HEK293 (cell line): ENCODE results near the gene NNAT.

Experiments
- CTCF ChIA-PET: fragments of 350-600 bp; formaldehyde crosslinking; extraction: SDS; loops from one replicate; lab custom pipeline; 2021; ENCODE audit warnings: antibody characterized with exemption; lab: Yijun Ruan, JAX
- POLR2A ChIA-PET: fragments of 300-600 bp; formaldehyde crosslinking; extraction: SDS; loops from one replicate; lab custom pipeline; 2020; ENCODE audit warnings: antibody characterized with exemption, inconsistent platforms; lab: Yijun Ruan, JAX
- H3K27ac ChIP-seq: fragments of 200-500 bp; sonication (Bioruptor generic); 2 replicates; pipeline ENCODE4 v1.5.1; 2014; ENCODE audit warnings: low read depth, low read length, control low read depth, inconsistent platforms; ENCODE audit errors: extremely low read depth
- H3K36me3 ChIP-seq, 2 experiments: fragments of 200-500 bp in 1 of 2; sonication (Bioruptor generic) in 1 of 2; 1 replicate in 1 of 2; 2 replicates in 1 of 2; pipeline ENCODE4 v1.5.1; 2014 to 2017; ENCODE audit warnings: inconsistent platforms in 2 of 2, low read length in 2 of 2; ENCODE audit not compliant: control insufficient read depth in 2 of 2, insufficient read depth in 1 of 2
- H3K4me1 ChIP-seq: fragments of 200-500 bp; sonication (Bioruptor generic); 2 replicates; pipeline ENCODE4 v1.5.1; 2014; ENCODE audit warnings: mild to moderate bottlenecking, low read length, inconsistent platforms; ENCODE audit not compliant: control insufficient read depth, insufficient read depth
- H3K4me3 ChIP-seq: 2 replicates; pipeline ENCODE4 v1.5.1; 2011; ENCODE audit warnings: low read depth, mild to moderate bottlenecking, control low read depth, low read length, moderate library complexity
- H3K9me3 ChIP-seq: fragments of 200-500 bp; sonication (Bioruptor generic); 2 replicates; pipeline ENCODE4 v1.5.1; 2014; ENCODE audit warnings: low read depth, low read length, inconsistent platforms; ENCODE audit not compliant: control insufficient read depth, insufficient read depth
- GLI2 ChIP-seq: fragments of 450-650 bp; formaldehyde crosslinking; IDR thresholded peaks from 2 replicates; pipeline ENCODE4; 2017; ENCODE audit warnings: missing biosample characterization, missing genetic modification characterization, low read depth, borderline replicate concordance
- HOXC10 ChIP-seq: sonication (generic); formaldehyde crosslinking; IDR thresholded peaks from 2 replicates; pipeline ENCODE4 v1.8.1; 2023; ENCODE audit warnings: mild to moderate bottlenecking, missing genetic modification reagents
- IKZF3 ChIP-seq: fragments of 450-650 bp; IDR thresholded peaks from 2 replicates; pipeline ENCODE4 v1.5.0; 2018; ENCODE audit warnings: missing biosample characterization, mild to moderate bottlenecking, missing genetic modification characterization, moderate library complexity
- MZF1 ChIP-seq: fragments of 450-650 bp; formaldehyde crosslinking; IDR thresholded peaks from 2 replicates; pipeline ENCODE4 v1.5.1; 2017; ENCODE audit warnings: missing biosample characterization, missing genetic modification characterization, borderline replicate concordance
- ZBTB17 ChIP-seq: fragments of 450-650 bp; formaldehyde crosslinking; IDR thresholded peaks from 2 replicates; pipeline ENCODE4 v1.5.1; 2016; ENCODE audit warnings: missing biosample characterization, missing genetic modification characterization
- ZBTB8A ChIP-seq: fragments of 450-650 bp; formaldehyde crosslinking; IDR thresholded peaks from 2 replicates; pipeline ENCODE4 v1.5.1; 2016; ENCODE audit warnings: missing biosample characterization, missing genetic modification characterization
- ZNF157 ChIP-seq: fragments of 450-650 bp; formaldehyde crosslinking; IDR thresholded peaks from 2 replicates; pipeline ENCODE4 v1.5.1; 2016; ENCODE audit warnings: missing biosample characterization, missing genetic modification characterization
- ZNF202 ChIP-seq: fragments of 450-650 bp; formaldehyde crosslinking; IDR thresholded peaks from 2 replicates; pipeline ENCODE4 v1.5.1; 2016; ENCODE audit warnings: missing biosample characterization, missing genetic modification characterization, borderline replicate concordance
- ZNF341 ChIP-seq: fragments of 450-650 bp; formaldehyde crosslinking; IDR thresholded peaks from 2 replicates; pipeline ENCODE4; 2016; ENCODE audit warnings: low read depth, missing biosample characterization, missing genetic modification characterization
- ZNF394 ChIP-seq: fragments of 450-650 bp; formaldehyde crosslinking; IDR thresholded peaks from 2 replicates; pipeline ENCODE4 v1.5.1; 2016; ENCODE audit warnings: missing biosample characterization, missing genetic modification characterization, mild to moderate bottlenecking, moderate library complexity, borderline replicate concordance
- ZNF473 ChIP-seq: fragments of 450-650 bp; formaldehyde crosslinking; IDR thresholded peaks from 2 replicates; pipeline ENCODE4 v1.5.1; 2017; ENCODE audit warnings: missing biosample characterization, missing genetic modification characterization
- ZNF48 ChIP-seq: fragments of 450-650 bp; formaldehyde crosslinking; IDR thresholded peaks from 2 replicates; pipeline ENCODE4 v1.5.1; 2016; ENCODE audit warnings: missing biosample characterization, missing genetic modification characterization
- ZNF626 ChIP-seq: fragments of 450-650 bp; sonication (Bioruptor Pico); formaldehyde crosslinking; IDR thresholded peaks from 2 replicates; pipeline ENCODE4 v1.5.1; 2018; ENCODE audit warnings: missing biosample characterization, missing genetic modification characterization, inconsistent platforms
- ZNF654 ChIP-seq: fragments of 450-650 bp; formaldehyde crosslinking; IDR thresholded peaks from 2 replicates; pipeline ENCODE4 v1.5.1; 2016; ENCODE audit warnings: low read depth, missing biosample characterization, missing genetic modification characterization
- TF ChIP-seq, protein P1 (sequence below): fragments of 450-650 bp; formaldehyde crosslinking; IDR thresholded peaks from 2 replicates; pipeline ENCODE4 v1.5.1; 2016; ENCODE audit warnings: missing biosample characterization, missing genetic modification characterization, borderline replicate concordance
- TF ChIP-seq, protein P2 (sequence below): fragments of 450-650 bp; formaldehyde crosslinking; IDR thresholded peaks from 2 replicates; pipeline ENCODE4 v1.5.1; 2016; ENCODE audit warnings: missing biosample characterization, missing genetic modification characterization
- TF ChIP-seq, protein P3 (sequence below): fragments of 450-650 bp; formaldehyde crosslinking; IDR thresholded peaks from 2 replicates; pipeline ENCODE4 v1.5.1; 2017; ENCODE audit warnings: missing biosample characterization, missing genetic modification characterization
- TF ChIP-seq, protein P4 (sequence below): fragments of 450-650 bp; formaldehyde crosslinking; IDR thresholded peaks from 2 replicates; pipeline ENCODE4 v1.5.1; 2017; ENCODE audit warnings: missing biosample characterization, missing genetic modification characterization

NNAT gene

DNA sequence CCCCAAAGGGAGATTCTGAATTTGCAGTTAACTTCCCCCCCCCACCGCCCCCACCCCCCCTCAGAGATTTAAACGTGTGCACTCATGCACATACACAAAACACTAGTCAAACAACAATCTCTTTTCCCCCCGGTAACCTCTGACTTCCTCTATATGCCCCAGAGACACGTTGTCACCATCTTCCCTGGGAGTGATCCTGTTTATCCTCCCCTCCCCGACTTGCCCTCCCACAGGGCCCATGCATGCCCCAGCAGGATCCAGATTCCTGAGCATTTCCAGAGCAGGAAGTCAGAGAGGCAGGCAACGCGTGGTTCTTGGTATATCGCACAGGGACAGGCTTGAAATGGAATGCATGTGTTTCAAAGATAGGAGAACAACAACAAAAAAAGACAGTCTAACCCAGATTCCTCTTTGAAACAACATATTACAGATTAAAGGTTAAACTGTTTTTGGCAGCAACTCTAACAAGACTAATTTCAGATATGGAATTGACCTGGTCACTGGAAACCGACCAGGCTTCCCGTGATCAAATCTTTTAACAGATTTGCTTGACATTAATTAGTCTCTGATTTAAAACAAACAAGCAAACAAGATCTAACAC, 5.3 kb downstream of the NNAT start (continued):
- TF ChIP-seq ZBTB8A (tag by site-specific recombination) (no peak), ZNF626 (tag by site-specific recombination) (no peak), ZNF473 (tag by site-specific recombination) (no peak), ZNF48 (tag by site-specific recombination) (no peak), ZNF157 (no peak), ZNF394 (tag by site-specific recombination) (no peak), HOXC10 (CRISPR knock-in tag) (no peak), ZNF341 (tag by site-specific recombination) (peak; percentile 31; the same call in 1 of the 2 replicates), ZNF202 (tag by site-specific recombination) (no peak), GLI2 (tag by site-specific recombination) (no peak)
- TF ChIP-seq, protein P1, sequence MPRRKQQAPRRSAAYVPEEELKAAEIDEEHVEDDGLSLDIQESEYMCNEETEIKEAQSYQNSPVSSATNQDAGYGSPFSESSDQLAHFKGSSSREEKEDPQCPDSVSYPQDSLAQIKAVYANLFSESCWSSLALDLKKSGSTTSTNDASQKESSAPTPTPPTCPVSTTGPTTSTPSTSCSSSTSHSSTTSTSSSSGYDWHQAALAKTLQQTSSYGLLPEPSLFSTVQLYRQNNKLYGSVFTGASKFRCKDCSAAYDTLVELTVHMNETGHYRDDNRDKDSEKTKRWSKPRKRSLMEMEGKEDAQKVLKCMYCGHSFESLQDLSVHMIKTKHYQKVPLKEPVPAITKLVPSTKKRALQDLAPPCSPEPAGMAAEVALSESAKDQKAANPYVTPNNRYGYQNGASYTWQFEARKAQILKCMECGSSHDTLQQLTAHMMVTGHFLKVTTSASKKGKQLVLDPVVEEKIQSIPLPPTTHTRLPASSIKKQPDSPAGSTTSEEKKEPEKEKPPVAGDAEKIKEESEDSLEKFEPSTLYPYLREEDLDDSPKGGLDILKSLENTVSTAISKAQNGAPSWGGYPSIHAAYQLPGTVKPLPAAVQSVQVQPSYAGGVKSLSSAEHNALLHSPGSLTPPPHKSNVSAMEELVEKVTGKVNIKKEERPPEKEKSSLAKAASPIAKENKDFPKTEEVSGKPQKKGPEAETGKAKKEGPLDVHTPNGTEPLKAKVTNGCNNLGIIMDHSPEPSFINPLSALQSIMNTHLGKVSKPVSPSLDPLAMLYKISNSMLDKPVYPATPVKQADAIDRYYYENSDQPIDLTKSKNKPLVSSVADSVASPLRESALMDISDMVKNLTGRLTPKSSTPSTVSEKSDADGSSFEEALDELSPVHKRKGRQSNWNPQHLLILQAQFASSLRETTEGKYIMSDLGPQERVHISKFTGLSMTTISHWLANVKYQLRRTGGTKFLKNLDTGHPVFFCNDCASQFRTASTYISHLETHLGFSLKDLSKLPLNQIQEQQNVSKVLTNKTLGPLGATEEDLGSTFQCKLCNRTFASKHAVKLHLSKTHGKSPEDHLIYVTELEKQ (tag by site-specific recombination): no peak
- TF ChIP-seq, protein P2, sequence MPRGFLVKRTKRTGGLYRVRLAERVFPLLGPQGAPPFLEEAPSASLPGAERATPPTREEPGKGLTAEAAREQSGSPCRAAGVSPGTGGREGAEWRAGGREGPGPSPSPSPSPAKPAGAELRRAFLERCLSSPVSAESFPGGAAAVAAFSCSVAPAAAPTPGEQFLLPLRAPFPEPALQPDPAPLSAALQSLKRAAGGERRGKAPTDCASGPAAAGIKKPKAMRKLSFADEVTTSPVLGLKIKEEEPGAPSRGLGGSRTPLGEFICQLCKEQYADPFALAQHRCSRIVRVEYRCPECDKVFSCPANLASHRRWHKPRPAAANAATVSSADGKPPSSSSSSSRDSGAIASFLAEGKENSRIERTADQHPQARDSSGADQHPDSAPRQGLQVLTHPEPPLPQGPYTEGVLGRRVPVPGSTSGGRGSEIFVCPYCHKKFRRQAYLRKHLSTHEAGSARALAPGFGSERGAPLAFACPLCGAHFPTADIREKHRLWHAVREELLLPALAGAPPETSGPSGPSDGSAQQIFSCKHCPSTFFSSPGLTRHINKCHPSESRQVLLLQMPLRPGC (tag by site-specific recombination): peak; percentile 91
- TF ChIP-seq, protein P3, sequence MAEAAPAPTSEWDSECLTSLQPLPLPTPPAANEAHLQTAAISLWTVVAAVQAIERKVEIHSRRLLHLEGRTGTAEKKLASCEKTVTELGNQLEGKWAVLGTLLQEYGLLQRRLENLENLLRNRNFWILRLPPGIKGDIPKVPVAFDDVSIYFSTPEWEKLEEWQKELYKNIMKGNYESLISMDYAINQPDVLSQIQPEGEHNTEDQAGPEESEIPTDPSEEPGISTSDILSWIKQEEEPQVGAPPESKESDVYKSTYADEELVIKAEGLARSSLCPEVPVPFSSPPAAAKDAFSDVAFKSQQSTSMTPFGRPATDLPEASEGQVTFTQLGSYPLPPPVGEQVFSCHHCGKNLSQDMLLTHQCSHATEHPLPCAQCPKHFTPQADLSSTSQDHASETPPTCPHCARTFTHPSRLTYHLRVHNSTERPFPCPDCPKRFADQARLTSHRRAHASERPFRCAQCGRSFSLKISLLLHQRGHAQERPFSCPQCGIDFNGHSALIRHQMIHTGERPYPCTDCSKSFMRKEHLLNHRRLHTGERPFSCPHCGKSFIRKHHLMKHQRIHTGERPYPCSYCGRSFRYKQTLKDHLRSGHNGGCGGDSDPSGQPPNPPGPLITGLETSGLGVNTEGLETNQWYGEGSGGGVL: peak; percentile 22; the same call in 1 of the 2 replicates

DNA sequence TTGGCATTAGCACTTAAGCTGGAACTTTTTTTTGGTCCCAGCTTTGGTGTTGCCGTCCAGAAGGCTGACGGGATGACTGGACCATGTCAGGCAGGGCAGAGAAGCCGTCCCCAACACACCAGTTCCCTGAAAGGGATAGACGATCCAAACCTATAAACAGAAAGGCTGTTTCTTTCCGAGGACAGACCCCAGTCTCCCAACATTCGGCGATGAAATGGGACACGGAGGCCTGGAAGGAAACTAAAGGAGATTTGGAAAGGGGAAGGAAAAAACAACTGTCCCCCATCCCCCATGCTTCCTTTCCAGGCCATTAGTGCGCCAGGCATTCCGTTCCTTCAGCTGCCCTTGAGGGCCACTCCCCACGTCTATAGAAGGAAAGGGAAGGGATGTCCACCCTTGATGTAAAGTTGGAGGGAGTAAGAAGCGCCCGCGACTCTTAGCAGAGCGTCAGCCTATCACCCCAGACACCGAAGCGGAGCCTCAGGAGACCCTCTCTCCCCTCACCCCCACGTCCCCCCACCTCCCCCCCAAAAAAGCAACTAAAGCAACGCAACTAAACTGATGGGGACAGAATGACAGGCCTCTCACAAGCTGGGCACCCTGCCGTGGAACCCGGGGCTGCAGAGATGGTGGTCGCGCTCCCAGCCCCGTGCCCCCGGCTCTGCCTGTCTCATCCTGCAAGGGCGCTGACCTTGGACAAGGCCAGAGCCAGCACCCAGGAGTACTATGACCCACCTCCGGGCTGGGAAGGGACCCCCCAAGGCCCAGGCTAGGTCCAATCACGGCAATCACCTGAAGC, 6.0 kb downstream of the NNAT start:
- Histone ChIP-seq H3K4me3 (peak overlapping the region; percentile 93), H3K9me3 (no peaks in the 10 kb centered on the region), H3K4me1 (peaks cover 4% of the 10 kb centered on the region), H3K36me3 (peaks cover 0 to 3% of the 10 kb centered on the region in 2 experiments; a peak in 1 of 3 replicates), H3K27ac (peak overlapping the region; percentile 95)
- TF ChIP-seq, protein P4, sequence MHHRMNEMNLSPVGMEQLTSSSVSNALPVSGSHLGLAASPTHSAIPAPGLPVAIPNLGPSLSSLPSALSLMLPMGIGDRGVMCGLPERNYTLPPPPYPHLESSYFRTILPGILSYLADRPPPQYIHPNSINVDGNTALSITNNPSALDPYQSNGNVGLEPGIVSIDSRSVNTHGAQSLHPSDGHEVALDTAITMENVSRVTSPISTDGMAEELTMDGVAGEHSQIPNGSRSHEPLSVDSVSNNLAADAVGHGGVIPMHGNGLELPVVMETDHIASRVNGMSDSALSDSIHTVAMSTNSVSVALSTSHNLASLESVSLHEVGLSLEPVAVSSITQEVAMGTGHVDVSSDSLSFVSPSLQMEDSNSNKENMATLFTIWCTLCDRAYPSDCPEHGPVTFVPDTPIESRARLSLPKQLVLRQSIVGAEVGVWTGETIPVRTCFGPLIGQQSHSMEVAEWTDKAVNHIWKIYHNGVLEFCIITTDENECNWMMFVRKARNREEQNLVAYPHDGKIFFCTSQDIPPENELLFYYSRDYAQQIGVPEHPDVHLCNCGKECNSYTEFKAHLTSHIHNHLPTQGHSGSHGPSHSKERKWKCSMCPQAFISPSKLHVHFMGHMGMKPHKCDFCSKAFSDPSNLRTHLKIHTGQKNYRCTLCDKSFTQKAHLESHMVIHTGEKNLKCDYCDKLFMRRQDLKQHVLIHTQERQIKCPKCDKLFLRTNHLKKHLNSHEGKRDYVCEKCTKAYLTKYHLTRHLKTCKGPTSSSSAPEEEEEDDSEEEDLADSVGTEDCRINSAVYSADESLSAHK (tag by site-specific recombination): peak; percentile 33; the same call in 1 of the 2 replicates
- TF ChIP-seq MZF1 (tag by site-specific recombination) (0 out of 2 replicates have a peak, but pooled peaks have one; percentile 24), IKZF3 (tag by site-specific recombination) (0 out of 2 replicates have a peak, but pooled peaks have one; percentile 26), ZBTB17 (tag by site-specific recombination) (0 out of 2 replicates have a peak, but pooled peaks have one; percentile 6), ZNF654 (tag by site-specific recombination) (no peak)
- POLR2A ChIA-PET: interaction anchor here (0.8 to 1.6 kb wide), 4 partner anchors 11 to 348 kb away, joined by 3 to 4 read pairs (median 3); no protein-coding TSS in a partner anchor
- CTCF ChIA-PET: interaction anchor here (1.8 kb wide), 1 partner anchor 257 kb away, joined by 4 read pairs; no protein-coding TSS in a partner anchor
